Astrocyte (in vitro differentiated cells and primary cell): ENCODE results near the gene HOXB13.

Source experiments
- EZH2 ChIP-seq: IDR thresholded peaks from 2 replicates; pipeline ENCODE4 v1.6.1; 2012; ENCODE audit warnings: mild to moderate bottlenecking, low read length, inconsistent platforms; ENCODE audit not compliant: insufficient read depth
- TF ChIP-seq, protein P1 (sequence below): IDR thresholded peaks from 2 replicates; pipeline ENCODE4 v1.5.1; 2011; ENCODE audit warnings: low read depth, mild to moderate bottlenecking, inconsistent platforms, low read length, moderate library complexity; ENCODE audit not compliant: insufficient read depth

DNA sequence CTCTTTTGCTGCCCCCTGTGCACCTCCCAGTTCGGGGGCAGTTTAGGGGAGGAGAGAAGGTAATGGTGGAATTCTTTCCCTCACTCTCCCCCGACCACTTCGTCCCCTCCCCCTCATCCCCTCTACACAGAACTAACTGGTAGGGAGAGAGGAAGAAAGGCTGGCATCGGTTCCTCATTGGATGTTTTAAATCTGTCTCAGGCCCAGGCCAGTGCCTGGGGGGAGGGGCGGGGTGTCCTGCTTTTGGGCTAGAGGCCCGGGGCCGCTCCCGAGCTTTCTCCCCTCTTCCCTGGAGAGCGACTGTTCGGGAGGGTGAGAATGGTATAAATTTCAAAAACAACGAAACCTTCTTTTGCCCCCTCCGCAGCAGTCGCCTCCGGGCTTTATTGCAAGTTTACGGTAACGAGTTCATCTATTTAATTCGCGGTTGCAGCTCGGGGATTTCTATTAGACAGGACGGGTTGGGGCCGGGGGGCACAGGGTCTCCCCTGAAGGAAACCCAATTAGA, 5.6 kb downstream of the HOXB13 start, which contains the start of gene PRAC2:
- TF ChIP-seq, protein P1, sequence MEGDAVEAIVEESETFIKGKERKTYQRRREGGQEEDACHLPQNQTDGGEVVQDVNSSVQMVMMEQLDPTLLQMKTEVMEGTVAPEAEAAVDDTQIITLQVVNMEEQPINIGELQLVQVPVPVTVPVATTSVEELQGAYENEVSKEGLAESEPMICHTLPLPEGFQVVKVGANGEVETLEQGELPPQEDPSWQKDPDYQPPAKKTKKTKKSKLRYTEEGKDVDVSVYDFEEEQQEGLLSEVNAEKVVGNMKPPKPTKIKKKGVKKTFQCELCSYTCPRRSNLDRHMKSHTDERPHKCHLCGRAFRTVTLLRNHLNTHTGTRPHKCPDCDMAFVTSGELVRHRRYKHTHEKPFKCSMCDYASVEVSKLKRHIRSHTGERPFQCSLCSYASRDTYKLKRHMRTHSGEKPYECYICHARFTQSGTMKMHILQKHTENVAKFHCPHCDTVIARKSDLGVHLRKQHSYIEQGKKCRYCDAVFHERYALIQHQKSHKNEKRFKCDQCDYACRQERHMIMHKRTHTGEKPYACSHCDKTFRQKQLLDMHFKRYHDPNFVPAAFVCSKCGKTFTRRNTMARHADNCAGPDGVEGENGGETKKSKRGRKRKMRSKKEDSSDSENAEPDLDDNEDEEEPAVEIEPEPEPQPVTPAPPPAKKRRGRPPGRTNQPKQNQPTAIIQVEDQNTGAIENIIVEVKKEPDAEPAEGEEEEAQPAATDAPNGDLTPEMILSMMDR = no peak
- peak; percentile 36 for TF ChIP-seq EZH2
